ENCODE results near the gene MCRIP2.

Gene MCRIP2

DNA sequence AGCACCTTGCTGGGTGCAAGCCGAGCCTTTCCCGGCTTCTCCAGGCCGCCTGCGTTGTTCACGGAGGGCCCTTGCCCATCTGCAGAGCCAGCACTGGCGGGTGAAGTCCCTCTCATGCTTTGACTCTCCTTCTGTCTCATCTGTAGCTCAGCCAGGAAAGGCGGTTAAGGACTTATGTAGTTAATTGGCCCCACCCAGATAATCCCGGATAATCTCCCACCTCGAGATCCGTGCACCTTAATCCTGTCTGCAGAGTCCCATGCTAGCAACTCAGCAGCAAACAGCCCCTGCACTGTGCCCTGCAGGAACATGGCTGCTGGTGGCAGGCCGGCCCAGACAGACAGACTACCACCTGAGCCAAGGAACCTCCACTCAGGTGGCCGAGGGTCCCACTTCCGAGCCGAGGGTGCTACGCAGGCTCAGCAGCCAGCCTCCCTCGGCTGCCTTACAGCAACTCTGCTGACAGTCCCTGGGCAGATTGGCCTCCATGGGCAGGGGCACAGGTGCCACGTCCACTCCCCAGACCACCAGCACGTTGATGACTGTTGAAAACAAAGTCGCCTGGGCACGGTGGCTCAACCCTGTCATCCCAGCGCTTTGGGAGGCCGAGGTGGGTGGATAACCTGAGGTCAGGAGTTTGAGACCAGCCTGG is 34.8 kb upstream of the MCRIP2 start:
- no peak overlapping the region for H3K27ac Mint-ChIP-seq
- ATAC-seq (ENCODE audit: low read depth) (no peak), DNase-seq (ENCODE audit: low spot score in 2 of 2) (no peak)
- no peaks in the 10 kb centered on the region for H3K36me3 Mint-ChIP-seq
- H3K9me3 Mint-ChIP-seq: no peaks in the 10 kb centered on the region
- H3K4me3 Mint-ChIP-seq: no peak overlapping the region
- H3K4me1 Mint-ChIP-seq: peaks cover 12% of the 10 kb centered on the region
- H3K27me3 Mint-ChIP-seq: no peaks in the 10 kb centered on the region

DNA sequence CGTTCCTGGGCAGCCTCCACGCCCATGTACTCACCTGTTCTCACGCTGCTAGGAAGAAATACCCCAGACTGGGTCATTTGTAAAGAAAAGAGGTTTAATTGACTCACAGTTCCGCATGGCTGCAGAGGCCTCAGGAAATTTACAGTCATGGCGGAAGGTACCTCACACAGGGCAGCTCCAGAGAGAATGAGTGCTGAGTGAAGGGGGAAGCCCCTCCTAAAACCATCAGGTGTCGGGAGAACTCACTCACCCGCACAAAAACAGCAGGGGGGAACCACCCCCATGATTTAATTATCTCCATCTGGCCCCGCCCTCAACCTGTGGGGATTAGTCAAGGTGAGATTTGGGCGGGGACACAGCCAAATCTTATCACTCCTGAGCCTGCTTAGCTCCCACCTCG is 33.6 kb upstream of the MCRIP2 start:
- DNase-seq (ENCODE audit: low spot score in 2 of 2) (no peak), ATAC-seq (ENCODE audit: low read depth) (peak; percentile 19)
- no peaks in the 10 kb centered on the region for H3K27me3 Mint-ChIP-seq
- no peak overlapping the region for H3K27ac Mint-ChIP-seq
- H3K4me3 Mint-ChIP-seq: no peak overlapping the region
- no peaks in the 10 kb centered on the region for H3K9me3 Mint-ChIP-seq
- H3K36me3 Mint-ChIP-seq: no peaks in the 10 kb centered on the region
- H3K4me1 Mint-ChIP-seq: peaks cover 12% of the 10 kb centered on the region

DNA sequence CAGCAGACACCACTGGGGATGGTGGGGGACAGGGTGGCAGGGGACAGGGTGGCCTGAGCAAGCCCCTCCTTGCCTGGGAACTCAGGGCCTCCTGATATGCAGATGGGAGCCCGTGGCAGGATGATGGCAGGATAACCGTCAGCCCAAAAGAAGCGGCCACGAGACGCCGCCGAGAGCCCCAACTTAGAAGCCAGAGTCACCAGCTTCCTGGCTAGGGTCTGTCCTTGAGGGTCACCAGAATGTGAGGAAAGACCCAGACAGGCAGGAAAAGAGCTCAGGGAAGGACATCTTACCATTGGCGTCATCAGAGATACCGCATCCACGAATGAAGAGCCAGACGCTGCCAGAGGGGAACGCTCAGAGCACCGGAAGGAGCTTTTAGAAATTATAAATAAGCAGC is 32.3 kb upstream of the MCRIP2 start:
- no peaks in the 10 kb centered on the region for H3K9me3 Mint-ChIP-seq
- ATAC-seq (ENCODE audit: low read depth) (no peak), DNase-seq (ENCODE audit: low spot score in 2 of 2) (no peak)
- H3K27me3 Mint-ChIP-seq: no peaks in the 10 kb centered on the region
- H3K36me3 Mint-ChIP-seq: peaks cover 3% of the 10 kb centered on the region
- no peak overlapping the region for H3K27ac Mint-ChIP-seq
- H3K4me3 Mint-ChIP-seq: no peak overlapping the region
- H3K4me1 Mint-ChIP-seq: peaks cover 12% of the 10 kb centered on the region

DNA sequence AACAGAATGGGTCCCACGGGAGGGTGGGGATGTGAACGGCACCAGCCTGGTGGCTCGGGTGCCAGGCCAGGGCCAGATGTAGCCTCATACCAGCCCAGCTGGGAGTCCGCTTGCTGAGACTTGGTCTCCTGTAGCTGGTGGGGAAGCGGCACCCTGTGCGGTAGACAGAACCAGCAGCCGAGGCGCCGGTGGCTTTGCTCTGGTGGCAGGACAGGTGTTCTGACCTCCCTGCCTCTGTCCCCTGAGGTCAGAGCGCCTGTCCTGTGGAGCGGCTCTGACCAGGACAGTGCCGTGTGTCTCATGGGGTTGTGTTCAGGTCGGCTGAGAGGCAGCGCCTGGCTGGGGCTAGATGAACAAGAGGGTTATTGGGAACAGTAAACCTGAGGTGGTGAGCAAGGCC is 31.6 kb upstream of the MCRIP2 start:
- no peak for DNase-seq (ENCODE audit: low spot score in 2 of 2)
- no peak for ATAC-seq (ENCODE audit: low read depth)
- peaks cover 16% of the 10 kb centered on the region for H3K4me1 Mint-ChIP-seq
- no peaks in the 10 kb centered on the region for H3K27me3 Mint-ChIP-seq
- H3K27ac Mint-ChIP-seq: no peak overlapping the region
- H3K36me3 Mint-ChIP-seq: peaks cover 9% of the 10 kb centered on the region
- no peaks in the 10 kb centered on the region for H3K9me3 Mint-ChIP-seq
- no peak overlapping the region for H3K4me3 Mint-ChIP-seq

DNA sequence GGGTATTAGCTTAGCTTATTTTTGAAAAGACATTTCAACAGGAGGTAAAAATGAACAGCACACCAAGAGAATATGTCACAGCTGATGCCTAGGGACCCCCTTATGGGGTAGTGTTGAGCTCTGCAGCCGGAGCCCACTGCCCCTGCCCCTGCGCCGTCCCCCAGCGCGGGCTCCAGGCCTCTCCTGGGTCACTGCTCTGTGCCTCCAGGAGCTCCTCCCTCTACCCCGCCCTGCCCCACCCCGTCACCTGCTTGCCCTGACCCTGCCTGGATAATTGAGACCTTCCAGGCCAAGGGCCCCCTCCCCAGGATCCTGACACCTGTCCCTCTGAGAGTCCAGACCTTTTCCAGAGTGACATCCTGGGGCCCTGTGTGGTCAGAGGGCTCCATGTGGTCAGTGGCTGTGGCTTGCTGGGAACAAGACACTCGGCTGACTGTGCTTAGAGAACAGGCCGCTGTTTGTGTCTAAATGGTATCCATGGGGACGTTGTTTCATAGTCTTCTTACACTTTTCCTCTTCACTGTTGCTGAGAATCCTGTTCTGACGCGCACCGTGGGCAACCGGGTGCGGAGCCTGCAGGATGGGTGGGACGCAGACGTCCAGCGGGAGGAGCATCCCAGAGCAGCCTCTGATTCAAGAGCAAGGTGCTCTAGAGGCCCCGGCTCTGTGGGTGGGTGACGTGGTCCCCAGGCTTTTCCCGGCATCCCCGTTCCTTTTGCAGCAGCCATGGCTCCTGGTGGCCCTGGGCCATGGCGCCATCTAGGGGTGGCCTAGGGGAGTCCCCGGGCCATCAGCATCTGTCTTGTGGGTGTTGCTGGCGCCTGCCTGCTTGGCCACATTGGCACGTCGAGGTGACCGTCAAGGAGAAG is 30.9 kb upstream of the MCRIP2 start:
- Mint-ChIP-seq H3K9me3 (no peaks in the 10 kb centered on the region), H3K27ac (no peak overlapping the region), H3K4me1 (peaks cover 16% of the 10 kb centered on the region), H3K27me3 (no peaks in the 10 kb centered on the region), H3K4me3 (no peak overlapping the region), H3K36me3 (peaks cover 10% of the 10 kb centered on the region)
- DNase-seq (ENCODE audit: low spot score in 2 of 2) (peak in 1 of 2 donors; percentile 42), ATAC-seq (ENCODE audit: low read depth) (peak; percentile 68)

DNA sequence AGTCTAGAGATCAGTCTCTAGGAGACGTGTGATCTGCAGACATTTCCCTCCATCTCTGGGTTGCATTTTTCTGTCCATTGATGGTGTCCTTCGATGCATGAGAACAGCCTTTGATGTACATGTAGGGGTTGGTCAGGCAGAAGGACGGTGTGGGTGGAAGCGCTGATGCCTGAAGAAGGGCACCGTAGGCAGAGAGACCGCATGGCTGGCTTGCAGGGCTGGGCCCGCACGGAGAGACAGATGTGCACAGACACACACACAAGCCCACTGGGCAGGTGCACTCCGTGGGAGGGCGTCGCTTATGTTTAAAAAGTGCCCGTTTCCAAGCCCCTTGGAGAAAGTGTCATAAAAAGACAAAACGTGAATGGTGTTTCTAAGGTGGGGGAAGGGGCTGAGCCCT is 26.5 kb upstream of the MCRIP2 start:
- no peak overlapping the region for H3K27ac Mint-ChIP-seq
- H3K27me3 Mint-ChIP-seq: no peaks in the 10 kb centered on the region

DNA sequence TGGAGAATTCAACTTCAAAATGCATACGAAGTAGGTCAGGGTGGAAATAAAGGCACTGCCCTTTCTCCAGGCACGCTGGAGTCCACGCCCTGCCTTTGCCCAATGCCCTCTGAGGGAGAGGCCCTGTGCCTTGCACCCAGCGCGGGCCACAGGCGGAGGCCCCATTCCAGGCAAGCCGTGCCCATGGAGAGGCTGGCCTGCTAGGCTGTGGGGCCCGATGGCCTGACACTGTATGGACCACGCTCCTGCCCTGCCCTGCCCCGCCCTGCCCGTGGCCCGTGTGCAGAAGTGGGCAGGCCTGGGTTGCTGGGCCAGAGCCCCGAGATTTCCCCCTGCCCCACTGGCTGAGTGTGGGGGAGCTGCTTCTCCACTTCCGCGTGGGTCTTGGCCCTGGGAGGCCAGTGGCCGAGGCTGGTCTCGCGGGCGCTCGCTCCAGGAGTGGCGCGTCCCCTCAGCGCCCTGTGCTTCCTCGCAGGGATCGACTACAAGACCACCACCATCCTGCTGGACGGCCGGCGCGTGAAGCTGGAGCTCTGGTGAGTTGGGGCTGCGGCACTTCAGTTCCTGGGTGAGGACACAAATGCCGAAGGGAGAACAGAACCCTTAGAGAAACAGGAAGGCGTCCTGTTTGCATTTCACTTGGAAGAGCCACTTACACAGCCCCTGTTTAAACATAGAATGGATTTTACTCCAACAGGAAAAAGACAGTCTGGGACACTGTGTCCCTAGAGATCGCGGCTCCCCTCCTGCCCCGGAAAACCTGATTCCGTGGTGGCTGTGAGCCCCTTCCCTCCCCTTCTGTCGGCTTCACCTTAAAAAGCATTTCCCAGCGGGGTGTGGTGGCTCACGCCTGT is 24.7 kb upstream of the MCRIP2 start:
- Mint-ChIP-seq H3K27ac (no peak overlapping the region), H3K27me3 (no peaks in the 10 kb centered on the region), H3K9me3 (no peaks in the 10 kb centered on the region), H3K36me3 (peaks cover 10% of the 10 kb centered on the region), H3K4me1 (peaks cover 9% of the 10 kb centered on the region), H3K4me3 (no peak overlapping the region)
- no peak for ATAC-seq (ENCODE audit: low read depth)
- no peak for DNase-seq (ENCODE audit: low spot score in 2 of 2)

More for the DNA sequence above, 26.5 kb upstream of the MCRIP2 start:
- H3K4me1 Mint-ChIP-seq: peaks cover 9% of the 10 kb centered on the region
- H3K9me3 Mint-ChIP-seq: no peaks in the 10 kb centered on the region
- ATAC-seq (ENCODE audit: low read depth) (no peak), DNase-seq (ENCODE audit: low spot score in 2 of 2) (no peak)
- no peak overlapping the region for H3K4me3 Mint-ChIP-seq
- peaks cover 10% of the 10 kb centered on the region for H3K36me3 Mint-ChIP-seq

DNA sequence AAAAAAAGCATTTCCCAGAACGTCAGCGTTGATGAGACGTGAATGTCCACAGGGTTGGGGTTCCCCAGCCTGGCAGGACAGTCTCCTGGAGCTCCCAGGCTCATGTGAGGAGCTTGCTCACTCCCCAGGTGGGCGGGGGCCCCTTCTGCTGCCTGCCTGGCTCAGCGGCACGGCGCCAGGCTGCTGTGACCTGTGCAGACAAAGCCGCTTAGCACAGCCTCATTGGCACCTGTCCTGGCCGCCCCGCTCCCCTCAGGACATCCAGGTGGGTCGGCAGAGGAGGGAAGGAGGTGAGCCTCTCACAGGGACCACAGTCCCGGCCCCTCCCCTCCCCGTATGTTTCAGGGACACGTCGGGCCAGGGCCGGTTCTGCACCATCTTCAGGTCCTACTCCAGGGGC is 23.8 kb upstream of the MCRIP2 start:
- Mint-ChIP-seq H3K27me3 (no peaks in the 10 kb centered on the region), H3K9me3 (no peaks in the 10 kb centered on the region), H3K27ac (no peak overlapping the region), H3K36me3 (peaks cover 10% of the 10 kb centered on the region), H3K4me1 (peaks cover 9% of the 10 kb centered on the region), H3K4me3 (no peak overlapping the region)
- ATAC-seq (ENCODE audit: low read depth) (no peak), DNase-seq (ENCODE audit: low spot score in 2 of 2) (no peak)

DNA sequence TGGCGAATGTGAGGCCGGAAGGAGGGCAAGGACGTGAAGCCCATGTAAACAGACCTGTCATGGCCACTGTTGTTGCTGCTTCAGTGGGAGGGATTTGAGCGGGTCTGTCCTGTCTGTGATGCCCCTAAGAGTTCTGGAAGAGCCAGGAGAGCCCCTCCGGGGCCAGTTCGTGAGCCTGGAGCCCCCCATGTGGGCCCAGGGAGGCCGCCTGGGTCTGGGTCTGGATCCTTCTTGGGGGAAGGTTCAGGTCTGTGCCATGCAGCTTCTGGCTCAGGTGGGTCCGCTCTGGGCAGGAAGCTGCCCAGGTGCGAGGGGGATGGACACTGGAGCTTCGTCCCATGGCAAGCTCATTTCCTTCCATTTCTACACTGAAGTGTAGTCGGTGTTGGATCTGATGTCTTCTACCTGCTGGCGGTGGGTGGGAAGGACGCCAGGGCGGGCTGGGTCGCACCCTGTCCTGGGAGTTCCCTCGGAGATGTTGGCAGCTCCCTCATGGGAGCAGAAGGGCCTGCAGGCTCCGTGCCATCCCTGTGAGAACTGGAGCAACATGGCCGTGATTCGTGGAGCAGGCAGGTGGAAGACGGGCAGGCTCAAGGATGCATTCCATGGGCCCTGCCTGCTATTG is 22.0 kb upstream of the MCRIP2 start:
- Mint-ChIP-seq H3K4me1 (peaks cover 6% of the 10 kb centered on the region), H3K27me3 (no peaks in the 10 kb centered on the region), H3K9me3 (no peaks in the 10 kb centered on the region), H3K36me3 (peaks cover 5% of the 10 kb centered on the region), H3K27ac (no peak overlapping the region), H3K4me3 (no peak overlapping the region)
- ATAC-seq (ENCODE audit: low read depth) (no peak), DNase-seq (ENCODE audit: low spot score in 2 of 2) (no peak)

DNA sequence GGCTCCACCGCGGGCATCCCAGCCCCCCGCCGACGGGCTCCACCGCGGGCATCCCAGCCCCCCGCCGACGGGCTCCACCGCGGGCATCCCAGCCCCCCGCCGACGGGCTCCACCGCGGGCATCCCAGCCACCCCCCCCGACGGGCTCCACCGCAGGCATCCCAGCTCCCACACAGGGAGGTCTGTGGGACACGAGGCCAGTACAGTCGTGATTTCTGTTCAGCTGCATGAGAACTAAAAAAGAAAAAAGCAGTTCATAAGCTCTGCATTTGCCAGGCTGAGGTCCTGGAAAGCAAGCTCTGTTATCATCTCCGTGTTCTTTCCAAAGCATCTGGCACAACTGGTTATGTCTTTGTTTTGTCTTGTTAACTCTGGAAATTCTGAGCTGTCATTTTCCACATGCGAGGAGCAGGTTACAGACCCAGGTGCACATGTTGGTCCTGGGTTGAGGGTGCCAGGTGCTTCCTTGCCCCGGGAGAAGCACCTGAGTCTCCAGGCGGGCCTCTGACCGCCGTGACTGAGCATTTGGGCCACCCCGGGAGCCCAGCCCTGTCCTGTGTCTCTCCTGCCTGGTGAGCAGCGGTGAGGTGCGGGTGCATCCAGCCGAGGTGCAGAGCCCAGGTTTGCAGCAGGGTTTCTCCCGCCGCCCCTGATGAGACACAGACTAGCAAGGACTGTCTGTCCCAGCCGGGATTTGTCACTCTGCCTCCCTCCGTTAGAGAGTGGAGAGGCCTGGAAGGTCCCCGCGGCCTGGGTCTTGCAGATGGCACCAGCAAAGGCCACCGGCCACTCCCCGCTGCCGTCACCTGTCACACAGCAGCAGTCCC is 20.7 kb upstream of the MCRIP2 start:
- ATAC-seq (ENCODE audit: low read depth) (no peak), DNase-seq (ENCODE audit: low spot score in 2 of 2) (no peak)
- no peaks in the 10 kb centered on the region for H3K36me3 Mint-ChIP-seq
- no peaks in the 10 kb centered on the region for H3K9me3 Mint-ChIP-seq
- peaks cover 3% of the 10 kb centered on the region for H3K4me1 Mint-ChIP-seq
- no peaks in the 10 kb centered on the region for H3K27me3 Mint-ChIP-seq
- no peak overlapping the region for H3K27ac Mint-ChIP-seq
- no peak overlapping the region for H3K4me3 Mint-ChIP-seq

DNA sequence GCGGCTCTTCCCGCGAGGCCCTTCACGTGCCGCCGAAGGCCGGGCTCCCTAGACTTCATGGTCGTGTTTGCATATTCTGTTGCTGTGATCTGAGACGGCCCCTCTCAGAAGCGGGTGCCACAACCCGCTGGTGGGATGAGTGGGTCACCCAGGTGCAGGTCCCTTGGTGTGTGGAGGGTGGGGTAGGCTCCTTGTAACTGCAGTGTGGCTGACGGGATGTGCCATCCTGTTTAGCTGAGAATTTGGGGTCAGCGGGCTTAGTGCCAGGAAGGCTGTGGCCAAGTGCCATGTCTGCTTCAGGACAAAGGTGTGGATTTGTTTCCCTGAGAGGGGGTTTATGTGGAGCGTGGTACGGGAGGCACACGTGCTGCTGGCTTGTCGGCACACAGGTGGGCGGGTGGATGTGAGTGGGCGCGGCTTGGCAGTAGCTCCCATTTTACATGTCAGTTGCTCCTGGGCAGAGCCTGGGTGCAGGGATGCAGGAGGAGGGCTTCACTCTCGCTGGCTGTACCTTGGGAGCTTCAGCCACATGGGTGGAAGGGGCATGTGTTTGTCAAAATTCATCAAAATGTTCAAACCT is 20.0 kb upstream of the MCRIP2 start:
- ATAC-seq (ENCODE audit: low read depth): no peak
- Mint-ChIP-seq H3K4me1 (peaks cover 3% of the 10 kb centered on the region), H3K4me3 (no peak overlapping the region), H3K9me3 (no peaks in the 10 kb centered on the region), H3K36me3 (peaks cover 3% of the 10 kb centered on the region), H3K27me3 (no peaks in the 10 kb centered on the region), H3K27ac (no peak overlapping the region)
- DNase-seq (ENCODE audit: low spot score in 2 of 2): no peak

DNA sequence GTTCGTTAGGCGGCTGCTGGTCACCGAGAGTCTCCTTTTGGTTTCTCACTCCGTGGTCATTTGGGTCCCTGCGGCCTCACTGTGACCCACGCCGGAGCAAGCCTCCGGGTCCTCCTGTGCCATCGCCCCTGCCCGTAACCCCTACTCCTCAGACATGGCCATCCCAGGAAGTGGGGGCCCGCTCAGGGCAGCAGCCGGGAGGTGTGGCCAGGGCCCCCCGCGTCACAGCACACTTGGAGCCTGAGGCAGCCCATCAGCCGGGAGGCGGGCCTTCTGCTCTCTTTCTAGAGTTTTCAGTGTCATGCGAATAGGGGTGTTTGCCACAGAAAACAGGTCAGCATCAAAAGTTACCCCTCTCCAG is 18.7 kb upstream of the MCRIP2 start:
- DNase-seq (ENCODE audit: low spot score in 2 of 2) (no peak), ATAC-seq (ENCODE audit: low read depth) (no peak)
- Mint-ChIP-seq H3K4me3 (no peak overlapping the region), H3K9me3 (no peaks in the 10 kb centered on the region), H3K4me1 (peaks cover 3% of the 10 kb centered on the region), H3K27me3 (no peaks in the 10 kb centered on the region), H3K27ac (no peak overlapping the region), H3K36me3 (peaks cover 5% of the 10 kb centered on the region)

DNA sequence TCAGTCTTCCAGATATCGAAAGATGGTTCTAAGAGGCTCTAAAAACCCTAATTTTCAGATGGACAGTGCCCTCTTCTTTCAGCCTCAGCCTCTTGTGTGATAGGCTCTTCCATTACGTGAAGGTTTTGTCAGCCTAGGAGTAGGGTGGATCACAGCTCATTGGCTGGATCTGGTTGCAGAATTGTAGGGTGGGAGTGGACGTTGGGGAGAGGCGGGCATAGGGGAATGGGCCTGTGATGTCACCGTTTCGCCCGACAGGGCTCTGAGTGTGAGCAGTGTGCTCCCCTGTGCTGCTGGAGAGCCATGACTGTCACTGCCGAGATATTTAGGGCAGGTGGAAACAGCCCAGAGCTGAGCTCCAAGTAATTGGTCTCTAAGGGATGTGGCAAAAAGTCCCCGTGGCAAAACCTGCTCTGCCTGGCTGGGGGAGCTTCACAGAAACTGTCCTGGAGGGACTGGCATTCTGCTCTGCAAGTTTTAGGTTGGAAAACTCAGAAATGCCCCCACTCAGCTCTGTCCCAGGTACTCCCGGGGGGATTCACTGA is 17.0 kb upstream of the MCRIP2 start:
- peaks cover 3% of the 10 kb centered on the region for H3K4me1 Mint-ChIP-seq
- H3K27me3 Mint-ChIP-seq: no peaks in the 10 kb centered on the region
- H3K36me3 Mint-ChIP-seq: peaks cover 5% of the 10 kb centered on the region
- H3K9me3 Mint-ChIP-seq: no peaks in the 10 kb centered on the region
- no peak overlapping the region for H3K4me3 Mint-ChIP-seq
- no peak for DNase-seq (ENCODE audit: low spot score in 2 of 2)
- H3K27ac Mint-ChIP-seq: no peak overlapping the region
- ATAC-seq (ENCODE audit: low read depth): no peak

Measured in memory B cell (primary cell).